ENCODE results near the gene GBE1.
"Not testable (repeated sequence)": the region's sequence is repeated elsewhere in the genome, so short reads cannot be mapped to it uniquely, and the experiment has no call there.

The GBE1 gene

DNA sequence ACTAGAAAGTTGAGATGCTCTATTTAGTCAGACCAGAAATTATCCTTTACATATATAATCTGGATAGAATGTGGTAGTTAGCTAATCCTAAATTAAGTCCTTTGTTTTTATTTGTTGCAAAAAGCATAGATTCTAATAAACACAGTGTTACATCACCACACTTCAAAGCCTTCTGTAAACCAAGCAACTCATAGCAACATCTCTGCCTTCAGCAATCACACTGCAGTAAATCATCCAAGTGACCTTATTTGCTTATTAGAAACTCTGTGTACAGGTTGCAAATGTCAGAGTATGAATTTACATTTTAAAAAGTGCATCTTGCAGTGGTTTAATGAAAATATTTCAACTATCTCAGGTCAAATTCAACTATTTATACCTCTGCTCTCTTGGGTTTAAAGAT lies 242.5 kb downstream of the GBE1 start:
- DNase-seq, result no peak

DNA sequence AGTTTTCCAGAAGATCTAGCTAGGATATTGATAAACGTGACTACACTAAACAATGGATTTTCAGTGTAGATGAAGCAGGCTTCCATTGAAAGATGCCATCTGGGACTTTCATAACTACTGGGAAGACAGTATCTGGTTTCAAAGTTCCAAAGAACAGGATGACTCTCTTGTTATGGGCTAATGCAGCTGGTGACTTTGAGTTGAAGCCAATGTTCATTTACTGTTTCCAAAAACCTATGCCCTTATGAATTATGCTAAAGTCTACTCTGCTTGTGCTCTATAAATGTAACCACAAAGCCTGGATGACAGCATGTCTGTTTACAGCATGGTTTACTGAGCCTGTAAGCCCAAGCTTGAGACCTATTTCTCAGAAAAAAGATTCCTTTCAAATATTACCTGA lies 245.4 kb downstream of the GBE1 start:
- no peak for DNase-seq

DNA sequence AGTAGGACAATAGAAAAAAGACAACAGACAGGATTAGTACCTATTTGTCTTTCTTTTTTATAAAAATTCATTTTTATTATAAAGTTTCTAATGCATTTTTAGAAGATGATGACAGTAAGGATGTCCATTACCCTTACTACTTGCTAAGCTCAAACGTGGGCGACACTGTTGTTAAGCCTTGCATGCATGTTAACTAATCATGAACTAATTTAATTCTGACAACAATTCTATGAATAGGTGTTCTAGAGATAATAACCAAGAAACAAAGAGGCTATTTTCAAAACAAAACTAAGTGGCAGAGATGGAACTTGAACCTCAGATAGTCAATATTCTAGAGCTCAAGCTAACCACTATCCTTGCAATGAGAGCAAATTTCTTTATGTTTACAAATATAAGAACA lies 247.9 kb downstream of the GBE1 start:
- no peak for DNase-seq

GRCh38 chr3:81503026-81503425 lies 258.4 kb downstream of the GBE1 start:
- DNase-seq, result no peak

- no peak for DNase-seq
Measured at GRCh38 chr3:81502236-81502635, 259.2 kb downstream of the GBE1 start.

DNA sequence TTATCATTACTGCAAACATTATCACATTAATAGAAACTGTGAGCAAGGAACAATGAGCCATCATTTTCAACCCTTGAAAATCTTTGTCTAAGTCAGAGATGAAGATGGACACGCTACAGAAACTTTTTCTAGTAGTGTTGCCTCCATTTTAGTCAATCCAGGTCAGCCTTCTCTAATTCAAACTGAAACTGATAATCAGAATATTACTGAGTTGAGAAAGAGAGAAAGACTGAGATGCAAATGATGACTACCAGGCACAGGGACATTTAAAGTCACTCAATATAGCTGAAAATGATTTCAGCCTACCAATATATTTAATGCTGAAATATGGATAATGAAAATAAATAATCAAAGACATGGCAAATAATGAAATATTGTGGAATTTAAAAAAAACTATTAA lies 261.4 kb downstream of the GBE1 start:
- no peak for DNase-seq

DNA sequence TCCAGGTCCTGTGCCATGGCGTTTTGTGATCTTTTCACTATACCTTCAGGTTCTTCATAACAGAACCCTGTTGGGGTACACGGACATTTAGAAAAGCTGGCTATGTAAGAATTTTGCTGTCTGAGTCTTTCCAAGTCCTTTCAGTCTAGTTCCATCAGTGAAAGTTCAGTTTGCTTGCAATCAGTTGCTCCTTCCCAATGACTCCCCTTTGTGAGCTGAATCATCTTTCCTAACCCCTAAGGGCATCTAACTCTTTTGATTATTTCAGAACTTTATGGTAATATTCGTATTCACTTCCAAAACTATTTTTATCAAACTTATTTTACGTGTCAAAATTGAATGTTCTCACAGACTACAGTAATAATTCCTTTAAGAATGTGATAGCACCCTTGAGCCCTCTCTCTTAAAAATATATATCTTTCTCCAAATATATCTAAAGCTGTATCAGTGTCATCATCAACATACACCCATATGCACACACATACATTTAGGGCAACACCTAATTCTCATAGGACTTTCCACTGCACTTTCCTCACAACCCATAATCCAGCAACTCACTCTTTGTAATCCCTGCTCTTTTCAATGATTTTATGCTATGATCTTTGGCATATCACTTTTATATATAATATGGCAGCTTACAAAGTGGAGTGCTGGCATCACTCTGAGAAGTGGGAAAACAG lies 263.7 kb downstream of the GBE1 start:
- no peak for DNase-seq

GRCh38 chr3:81496407-81497104 lies 264.9 kb downstream of the GBE1 start:
- no peak for DNase-seq

- not testable (repeated sequence) for DNase-seq
Measured at GRCh38 chr3:81492471-81492870, 269.0 kb downstream of the GBE1 start.

- DNase-seq, result no peak
Measured at GRCh38 chr3:81492040-81492439, 269.4 kb downstream of the GBE1 start.

DNA sequence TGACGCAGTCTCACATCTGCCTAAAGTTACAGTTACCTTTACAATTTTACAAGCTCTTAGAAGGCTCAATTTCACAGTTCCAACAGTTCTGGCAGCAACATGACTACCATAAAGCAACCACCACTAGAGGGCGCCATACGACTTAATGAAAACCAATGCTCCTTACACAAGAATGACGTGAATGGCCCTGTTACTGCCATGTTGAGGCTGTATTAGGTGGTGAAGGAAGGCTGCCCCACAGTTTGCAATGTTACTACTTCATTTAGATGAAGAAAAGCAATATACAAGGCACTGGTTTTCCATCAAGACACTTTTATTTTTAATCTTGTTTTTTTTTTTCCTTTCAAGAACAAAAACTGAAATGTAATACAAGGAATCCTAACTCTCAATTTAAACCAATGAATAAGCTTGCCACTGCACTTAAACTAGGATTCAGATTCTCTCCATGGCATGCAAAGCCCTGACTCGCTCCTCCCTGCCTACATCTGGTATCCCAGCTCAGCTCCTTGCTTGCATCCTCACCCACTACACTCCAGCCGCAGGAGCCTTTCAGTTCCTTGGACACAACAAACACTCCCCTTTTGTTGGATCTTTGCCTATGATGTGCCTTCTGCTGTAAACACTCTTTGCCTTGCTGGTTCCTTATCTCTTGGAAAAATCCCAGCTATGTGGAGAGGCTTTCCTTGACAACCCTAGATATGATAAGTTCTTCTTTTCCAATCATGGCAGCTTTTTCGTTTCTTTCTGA lies 270.7 kb downstream of the GBE1 start:
- peak; percentile 52 for DNase-seq

- no peak for DNase-seq
Measured at GRCh38 chr3:81485444-81485865, 276.0 kb downstream of the GBE1 start.

- no peak for DNase-seq
Measured at GRCh38 chr3:81484520-81484919, 276.9 kb downstream of the GBE1 start.

DNA sequence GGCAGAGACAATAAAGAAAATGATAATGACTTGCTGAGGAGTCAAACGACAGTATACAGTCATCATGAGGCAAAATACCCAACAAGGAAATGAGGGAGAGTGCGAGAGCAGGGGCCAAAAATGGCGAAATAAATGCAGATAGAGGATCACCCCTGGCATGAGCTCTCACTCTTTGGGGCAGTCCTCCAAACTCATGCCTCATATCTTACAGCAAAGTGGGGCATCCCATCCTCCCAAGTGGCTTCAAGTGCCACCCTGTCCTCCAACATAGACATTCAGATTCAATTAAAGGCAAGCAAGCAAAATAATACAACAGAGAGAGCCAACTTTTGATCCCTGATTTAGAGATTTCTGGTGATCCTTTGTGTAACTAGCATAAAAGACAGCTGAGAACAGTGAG lies 278.4 kb downstream of the GBE1 start:
- no peak for DNase-seq

- no peak for DNase-seq
Measured at GRCh38 chr3:81477740-81478139, 283.7 kb downstream of the GBE1 start.

DNA sequence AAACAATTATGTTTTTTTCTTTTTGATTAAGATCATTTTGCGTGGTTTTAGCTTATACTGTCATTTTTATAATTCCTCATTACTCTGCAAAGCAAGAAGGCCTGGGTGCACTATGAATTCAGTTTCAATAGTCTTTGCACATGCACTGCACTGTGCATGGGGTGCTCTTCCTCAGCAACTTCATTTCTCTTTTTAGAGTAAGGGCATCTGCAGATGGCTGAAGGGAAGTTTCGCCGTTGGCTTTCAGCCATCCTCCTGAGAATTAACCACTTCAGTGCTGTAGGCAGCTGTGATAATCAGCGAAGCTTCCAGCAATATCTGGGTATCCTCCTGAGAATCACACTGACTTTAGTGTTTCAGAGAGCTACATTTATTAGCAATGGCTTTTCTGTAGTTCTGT lies 284.8 kb downstream of the GBE1 start:
- DNase-seq, result no peak

DNA sequence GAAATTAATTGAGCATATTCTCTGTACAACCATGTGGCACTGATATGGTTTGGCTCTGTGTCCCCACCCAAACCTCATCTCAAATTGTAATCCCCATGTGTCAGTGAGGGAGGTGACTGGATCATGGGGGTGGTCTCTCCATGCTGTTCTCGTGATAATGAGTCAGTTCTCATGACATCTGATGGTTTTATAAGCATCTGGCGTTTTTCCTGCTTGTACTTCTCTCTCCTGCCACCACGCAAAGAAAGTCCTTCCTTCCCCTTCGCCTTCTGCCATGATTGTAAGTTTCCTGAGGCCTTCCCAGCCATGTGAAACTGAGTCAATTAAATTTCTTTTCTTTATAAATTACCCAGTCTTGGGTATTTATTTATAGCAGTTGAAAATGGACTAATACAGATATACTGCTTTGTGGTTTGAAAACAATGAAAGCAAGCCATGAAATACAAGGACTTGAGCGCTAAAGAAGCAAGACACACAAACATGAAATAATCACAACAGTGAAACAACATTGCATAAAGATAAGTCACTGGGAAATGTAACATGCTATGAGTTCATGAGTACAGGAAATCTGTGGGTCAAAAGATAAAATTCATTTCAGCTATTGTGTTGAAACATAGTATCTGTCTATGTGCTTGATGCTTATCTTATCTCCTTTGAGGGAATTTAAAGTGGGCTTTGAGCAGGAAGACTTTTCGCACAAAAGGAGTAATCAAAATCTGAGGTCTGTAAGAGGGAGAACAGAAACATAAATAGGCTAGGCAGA lies 288.7 kb downstream of the GBE1 start:
- DNase-seq, result no peak

DNA sequence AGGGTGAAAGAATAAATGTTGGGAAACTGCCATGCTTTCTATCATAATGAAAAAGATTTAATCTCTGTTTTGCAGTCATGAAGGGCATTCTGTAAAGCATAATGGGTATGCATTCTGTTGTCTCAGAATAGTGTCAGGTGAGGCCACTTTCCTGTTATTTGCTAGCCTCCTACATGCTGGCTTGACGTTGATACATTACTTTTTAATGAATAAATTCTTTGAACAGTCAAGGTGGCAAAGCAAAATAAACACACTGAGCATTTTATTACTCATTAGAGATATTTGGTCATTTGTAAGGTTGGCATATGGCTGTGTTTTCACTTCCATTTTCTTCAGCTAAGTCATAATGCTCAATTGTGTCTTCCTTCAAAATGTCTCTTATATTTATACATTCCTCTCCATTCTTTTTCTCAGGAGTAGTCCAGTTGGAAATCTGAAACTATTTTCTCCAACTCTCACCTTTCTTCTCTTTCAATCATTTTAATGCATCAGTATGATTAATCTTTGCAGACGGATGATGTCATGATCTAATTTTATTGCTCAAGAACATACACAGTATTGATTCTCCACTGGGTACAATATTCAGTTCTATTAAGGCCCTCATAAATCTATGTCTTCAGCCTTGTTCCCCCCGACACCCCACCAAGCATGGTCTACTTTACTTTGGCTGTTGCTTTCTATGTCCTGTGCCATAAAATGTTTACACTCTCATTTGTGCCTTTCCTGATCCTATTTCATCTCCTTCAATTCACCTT lies 290.7 kb downstream of the GBE1 start:
- DNase-seq, result no peak

- no peak for DNase-seq
Measured at GRCh38 chr3:81468391-81468790, 293.1 kb downstream of the GBE1 start.

DNA sequence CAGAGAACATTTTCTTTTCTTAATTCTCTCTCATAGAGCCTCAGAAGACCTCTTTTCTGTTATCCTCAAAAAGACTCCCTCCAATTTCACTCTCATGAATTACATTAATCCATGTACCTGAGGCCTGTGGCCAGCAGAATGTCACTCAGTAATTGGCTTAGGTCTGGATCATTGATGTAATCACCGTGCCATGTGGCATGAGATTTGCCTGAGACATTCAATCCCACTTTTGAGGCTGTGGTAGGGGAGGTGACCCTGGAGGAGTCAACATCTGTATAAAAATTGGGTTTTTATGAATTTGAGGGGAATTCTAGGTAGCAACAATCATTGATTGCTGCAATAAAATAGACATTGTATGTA lies 295.3 kb downstream of the GBE1 start:
- DNase-seq, result no peak

DNA sequence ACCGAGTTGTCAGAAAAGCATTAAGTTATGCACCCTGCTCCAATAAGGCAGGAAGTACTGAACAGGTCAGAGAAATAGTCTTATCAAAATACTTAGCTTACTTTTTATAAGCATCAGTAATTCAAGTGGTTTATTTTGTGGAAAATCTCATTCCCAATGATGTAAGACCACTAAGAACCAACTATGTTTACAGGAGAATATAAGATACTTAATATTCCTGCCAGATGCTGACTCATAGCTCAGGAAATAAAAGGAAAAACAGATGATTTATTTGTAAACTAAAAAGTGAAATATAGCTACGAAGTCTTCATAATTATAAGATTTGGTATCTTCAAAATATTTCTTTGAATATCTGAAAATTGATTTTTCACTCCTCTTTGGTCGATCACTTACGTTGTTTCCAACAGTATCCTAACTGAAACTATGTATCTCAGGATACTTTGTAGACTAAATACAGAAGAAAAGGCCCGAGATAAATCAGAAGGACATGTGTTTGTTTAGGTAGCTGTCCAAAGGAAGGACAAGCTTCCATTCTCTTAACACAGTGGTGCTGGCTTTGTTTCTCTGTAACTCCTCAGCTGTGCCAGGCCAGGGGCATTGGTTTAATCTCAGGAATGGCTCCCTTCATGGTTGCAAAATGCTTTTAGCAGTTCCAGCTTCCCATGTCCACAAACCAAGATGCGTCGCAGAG lies 295.8 kb downstream of the GBE1 start:
- no peak for DNase-seq

DNA sequence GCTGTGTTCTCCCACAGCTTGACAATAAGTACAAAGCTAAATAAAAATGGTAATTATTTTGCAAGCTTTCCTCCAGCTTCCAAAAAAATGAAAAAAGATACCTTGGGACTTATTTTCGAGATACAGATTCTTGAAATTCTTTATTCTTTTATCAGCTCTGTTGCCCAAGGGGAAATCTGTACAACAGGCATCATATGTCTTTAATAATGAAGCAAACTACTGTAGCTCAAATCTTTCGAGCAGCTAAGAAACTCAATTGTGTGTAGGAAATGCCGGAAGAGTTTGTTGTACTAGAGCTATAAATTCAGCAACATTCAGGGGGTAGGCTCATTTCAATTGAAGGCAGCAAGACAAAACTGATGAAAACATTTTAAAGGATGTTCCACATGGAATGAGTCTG lies 297.7 kb downstream of the GBE1 start:
- DNase-seq, result no peak

Data from NCI-H1105 (cell line).